HG02623 (cell line): ENCODE results near the gene SMPD3.

Experiments used
- ATAC-seq: cut with Tn5 transposase; IDR thresholded peaks from one replicate; pipeline ENCODE4 v1.9.1; 2021; ENCODE audit warnings: moderate library complexity; ENCODE audit not compliant: unreplicated experiment

Gene SMPD3

DNA sequence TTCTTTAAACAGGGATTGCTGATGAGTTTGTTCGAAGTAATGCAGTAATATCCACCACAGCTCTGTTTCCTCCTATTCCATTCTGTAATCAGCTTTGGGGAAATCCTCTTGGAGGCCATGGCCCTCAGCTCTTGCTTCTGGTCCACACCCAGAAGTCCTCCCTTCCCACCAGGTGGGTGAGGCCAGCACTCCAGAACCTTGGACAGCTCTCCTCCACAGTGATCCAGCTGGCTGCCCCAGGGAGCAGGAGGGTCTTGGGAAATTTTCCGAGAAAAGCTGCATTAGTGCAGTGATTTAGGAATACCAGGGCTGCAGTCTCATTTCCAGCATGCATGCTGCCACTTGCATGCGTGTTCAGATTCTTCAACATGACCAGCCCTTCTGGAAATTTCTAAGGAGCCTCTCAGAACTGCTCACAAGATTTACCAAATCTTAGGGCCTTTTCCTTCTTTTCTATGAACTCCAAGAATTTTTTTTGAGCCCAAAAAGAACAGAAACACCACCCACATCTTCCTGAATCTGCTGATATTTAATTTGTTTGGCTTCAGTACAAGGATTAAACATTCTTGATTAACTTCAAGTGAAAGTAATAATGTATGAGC lies 4.2 kb downstream of the SMPD3 start:
- no peak for ATAC-seq

DNA sequence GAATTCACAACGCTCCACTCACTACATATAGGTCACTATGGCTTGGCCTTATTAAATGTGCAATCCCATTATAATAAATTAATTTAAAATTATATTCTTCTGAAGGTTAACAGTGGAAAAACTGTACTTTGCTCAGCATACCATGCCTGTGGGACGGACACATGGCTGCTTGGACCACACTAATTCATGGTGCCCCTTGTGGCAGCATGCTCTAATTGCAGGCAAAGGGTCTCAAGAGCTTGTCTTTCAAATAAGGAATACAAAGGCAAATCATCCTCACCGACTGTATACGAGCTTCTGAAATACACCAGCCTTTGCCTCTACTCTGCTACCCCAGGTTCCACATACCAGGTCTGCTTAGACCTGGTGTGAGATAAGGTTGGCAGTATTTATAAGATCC lies 11.7 kb downstream of the SMPD3 start:
- ATAC-seq, result no peak

DNA sequence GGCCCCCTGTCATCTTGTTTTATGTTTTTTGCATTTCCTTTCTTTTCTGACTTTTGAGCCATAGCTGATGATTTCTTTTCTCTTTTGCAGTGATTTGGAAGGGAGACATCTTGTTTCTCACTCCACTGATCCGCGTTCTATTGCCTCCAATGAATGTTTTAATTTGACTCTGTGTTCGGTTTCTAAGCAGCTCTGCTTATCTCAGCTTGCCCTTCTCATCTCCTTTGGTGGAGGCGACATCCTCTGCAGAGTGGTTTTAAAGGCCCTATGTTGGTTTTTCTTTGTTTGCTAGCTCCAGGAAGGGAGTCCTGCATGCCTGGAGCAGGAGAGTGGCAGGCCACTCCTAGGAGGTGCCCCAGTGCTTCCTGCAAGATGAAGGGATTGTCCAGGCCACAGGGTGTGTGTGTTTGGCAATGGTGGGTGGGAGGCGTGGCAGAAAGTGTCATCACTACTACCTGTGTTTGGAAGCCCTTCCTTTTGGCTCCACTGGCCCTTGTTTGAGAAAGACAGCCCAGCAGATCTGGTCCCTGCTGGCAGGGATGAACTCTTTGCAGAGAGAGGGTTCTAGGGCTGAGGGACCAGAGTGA lies 13.6 kb downstream of the SMPD3 start:
- ATAC-seq, result no peak

DNA sequence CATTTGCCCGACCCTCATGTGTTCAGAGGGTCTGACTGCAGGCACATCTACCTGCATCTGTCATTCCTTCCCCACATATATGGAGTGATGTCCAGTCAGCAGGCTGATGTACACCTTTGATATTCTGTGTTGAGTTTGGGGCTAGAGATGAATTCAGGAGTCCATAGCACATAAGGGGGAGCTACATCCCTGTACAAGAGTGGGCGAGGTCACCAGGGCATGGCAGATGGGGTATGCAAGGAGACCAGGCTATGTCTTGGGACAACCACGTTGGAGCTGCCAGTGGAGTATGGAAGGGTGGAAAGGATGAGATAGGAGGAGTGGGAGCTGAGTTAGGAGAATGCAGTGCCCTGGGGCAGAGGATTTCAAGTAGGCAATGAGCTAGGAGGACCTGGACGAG lies 15.0 kb downstream of the SMPD3 start:
- no peak for ATAC-seq

DNA sequence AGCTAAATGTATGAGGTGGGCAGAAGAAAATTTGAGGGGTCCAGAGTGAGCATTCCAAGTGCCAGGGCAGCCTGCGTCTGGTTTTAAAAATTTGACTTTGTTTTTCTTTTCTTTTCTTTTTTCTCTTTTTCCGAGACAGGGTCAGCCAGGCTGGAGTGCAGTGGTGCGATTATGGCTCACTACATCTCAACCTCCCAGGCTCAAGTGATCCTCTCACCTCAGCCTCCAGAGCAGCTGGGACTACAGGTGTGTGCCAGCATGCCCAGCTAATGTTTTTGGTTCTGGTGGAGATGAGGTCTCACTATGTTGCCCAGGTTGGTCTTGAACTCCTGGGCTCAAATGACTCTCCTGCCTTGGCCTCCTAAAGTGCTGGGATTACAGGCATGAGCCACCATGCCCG lies 15.6 kb downstream of the SMPD3 start:
- ATAC-seq, result no peak

DNA sequence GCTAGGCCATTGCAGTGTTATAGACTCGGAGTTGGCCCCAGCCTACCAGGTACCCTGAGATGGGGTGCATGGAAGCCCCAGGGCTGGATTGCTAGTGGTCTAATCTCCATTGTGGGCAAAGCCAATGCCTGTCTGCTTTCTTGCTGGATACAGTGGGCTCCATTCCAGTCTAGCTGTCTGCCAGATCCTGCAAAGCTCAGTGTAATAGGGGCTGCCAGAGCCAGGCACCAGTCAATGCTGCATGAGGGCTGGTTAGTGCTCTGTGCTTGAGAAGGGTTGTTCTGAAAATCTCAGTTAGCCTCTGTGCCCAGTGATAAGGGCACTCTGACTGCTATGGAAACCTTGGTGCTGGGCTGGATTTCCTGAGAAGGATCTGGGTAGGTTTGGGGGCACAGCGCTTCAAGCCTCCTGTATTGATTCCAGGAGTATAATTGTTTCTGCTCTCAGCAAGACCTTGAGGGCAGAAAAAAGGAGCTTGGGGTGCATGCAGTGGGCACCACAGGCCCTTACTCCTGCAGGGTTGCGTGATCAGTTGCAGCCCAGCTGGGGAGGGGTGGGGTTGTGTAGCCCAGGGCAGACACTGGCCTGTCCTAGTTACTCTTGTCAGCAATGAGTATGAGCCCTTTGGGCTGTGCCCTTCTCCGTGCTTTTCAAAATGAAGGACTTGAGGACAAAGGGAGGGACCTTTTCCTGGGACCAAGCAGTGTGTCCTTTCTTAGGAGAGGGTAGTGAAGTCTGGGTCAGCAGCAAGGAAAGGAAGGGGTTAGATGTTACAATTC lies 19.0 kb downstream of the SMPD3 start:
- ATAC-seq, result no peak

DNA sequence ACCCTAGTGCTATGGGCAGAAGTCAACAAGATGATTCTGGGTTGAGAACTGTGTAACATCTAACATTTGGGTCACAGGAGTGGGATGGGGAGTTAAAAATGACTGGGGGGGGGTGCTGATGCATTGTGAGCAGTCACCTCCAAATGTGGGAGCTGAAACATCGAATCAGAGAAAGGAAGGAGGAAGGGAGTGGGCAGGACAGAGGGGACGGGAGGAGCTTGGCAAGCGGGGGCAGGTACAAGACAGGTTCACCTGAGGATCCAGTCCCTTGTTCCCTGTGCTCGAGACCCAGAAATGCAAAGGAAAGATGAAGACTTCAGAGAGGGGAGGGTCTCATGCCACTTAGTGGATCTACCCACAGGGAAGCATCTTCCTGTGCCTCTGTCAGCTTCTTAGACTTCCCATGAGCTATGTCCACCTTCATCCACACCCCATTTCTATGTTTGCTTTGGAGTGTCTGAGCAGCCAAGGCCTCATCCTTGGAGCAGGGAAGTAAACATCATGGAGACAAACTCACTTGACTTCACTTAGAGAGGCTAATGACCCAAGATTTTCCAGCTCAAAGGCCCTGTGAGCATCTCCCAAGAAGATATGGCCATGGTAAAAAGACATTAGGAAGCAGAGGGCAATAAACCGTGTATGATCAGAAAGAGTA lies 20.5 kb downstream of the SMPD3 start:
- no peak for ATAC-seq

DNA sequence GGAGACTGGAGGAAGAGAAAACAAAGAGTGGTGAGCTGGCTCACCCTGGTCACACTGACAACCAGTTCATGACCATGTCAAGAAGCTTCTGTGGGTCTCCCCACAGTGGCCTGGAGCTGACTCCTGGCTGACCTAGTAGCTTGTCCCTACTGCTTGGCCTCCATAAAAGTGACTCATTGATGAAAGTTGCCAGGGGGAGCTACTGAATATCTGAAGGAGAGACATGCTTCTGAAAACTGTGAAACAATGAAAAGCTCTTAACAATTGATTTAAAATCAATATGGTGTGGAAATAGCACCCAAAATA lies 22.0 kb downstream of the SMPD3 start:
- ATAC-seq, result no peak

DNA sequence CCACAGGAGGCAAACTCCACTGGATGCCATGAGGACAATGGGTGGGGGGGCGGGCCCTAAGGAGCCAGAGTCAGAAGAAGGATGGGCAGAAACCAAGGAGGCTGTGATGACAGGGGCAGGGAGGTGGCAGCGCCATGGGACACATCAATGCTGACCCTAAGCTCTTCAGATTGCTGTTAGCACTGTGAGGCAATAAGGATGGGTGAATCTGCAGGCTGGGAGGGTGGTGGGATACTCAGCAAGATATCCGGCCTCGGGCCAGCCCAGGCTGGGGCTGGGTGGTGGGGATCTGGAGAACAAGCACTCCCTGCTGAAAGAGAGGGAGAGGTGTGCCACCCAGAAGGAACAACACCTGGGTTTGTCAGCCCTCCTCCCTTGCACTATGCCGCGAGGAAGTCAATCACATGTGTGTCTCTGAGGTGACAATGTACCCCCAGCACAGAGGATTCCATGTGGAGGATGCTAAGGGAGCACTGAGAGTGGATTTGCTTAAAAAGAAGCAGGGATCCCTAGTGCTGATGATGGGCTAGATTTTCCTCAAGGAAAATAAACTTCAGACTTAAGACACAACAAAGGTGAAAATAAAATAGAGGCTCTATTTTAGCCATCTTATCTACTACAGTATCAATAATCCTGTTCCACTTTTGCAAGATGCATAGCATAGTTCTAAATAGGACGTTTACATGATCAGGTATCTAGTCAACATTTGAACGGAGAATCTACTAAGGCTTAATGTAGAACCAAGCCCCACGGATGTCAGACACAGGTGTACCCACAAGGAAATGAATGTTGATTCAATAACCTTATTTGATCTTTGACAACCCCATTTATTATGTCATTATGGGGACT lies 22.6 kb downstream of the SMPD3 start:
- no peak for ATAC-seq

DNA sequence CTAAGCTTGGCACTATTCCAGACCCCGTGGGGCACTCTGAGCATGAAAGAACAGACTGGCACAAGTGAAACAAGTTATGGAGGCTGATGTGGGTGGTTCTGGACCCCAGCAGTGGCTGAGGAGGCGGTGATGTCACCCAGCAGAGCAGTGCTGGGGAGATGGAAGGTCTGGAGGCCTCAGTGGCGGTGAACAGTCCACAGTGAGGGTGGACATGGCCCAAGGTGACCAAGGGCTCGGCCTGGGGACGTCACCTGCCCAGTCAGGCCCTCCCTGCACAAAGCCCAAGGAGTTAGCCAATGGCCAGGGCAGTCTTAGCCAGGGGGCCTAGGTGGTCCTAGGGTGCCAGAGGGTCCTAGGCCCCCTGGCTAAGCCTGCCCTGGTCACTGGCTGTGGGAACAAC lies 24.5 kb downstream of the SMPD3 start:
- no peak for ATAC-seq

DNA sequence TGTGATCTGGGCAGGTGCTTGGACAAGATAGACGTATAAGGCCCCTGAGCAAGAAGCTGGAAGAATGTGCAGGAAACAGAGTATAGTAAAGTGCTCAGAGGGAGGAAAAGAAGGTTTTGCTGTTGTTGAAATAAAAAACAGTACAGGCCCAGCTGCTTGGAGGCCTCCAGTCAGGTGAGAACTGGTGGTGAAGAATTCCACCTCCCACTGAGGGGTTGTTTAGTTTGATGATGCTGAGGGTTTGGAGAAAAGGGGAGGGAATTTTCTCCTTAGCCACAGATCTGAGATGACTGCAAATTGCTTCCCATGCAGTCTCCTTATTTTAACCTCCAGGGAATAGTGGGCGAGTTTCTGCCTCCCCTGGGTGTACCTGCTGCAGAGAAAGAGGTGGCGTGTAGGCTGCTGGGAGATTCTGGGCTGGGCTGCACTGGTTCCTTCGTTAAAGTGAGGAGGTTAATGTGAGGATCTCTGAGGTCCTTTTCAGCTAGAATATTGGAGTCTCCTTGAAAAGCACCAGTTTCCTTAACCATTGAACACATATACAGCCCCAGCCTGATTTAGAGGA lies 25.8 kb downstream of the SMPD3 start:
- no peak for ATAC-seq

DNA sequence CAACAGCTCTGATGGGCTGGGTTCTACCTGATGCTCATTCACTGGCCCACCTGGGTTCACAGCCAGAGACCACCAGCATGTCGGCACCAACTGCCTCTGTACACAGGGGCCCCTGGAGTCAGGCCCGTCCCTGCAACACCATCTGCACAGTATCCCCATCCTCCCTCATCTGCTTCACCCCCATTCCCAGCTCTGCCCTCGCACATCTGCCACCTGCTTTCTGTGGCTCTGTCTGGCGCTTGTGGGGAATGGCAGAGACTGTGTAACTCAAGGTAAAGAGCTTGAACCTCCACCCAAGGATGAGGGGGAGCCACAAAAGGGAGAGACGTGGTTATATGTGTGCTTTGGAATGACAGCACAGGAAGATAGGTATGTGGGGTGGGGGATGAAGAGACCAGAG lies 27.2 kb downstream of the SMPD3 start:
- no peak for ATAC-seq

DNA sequence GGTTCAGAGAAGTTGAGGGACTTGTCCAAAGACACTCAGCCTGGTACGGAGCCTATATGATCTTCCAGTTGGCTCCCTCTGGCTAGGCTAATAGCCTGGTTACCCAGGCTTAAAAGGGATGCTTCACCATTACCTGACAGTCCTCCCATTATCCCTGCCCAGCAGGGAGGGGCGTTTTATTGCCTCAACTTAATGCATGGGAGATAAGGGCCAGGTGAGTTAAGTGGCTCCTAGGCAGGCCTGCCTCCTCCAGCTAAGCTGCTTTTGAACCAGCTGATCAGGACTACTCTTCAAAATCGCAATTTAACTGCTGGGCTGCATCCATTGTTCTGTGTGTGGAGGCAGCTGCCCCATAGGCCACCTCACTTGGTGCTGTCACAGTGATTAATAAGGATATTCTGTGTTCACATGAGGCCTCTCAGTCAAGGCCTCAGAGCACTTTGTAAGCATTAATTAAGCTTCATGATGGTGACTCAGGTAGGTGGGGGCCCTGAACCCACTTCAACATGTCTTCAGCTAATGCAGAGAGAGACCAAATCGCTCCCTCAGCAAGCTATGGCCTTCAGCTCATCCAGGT lies 27.9 kb downstream of the SMPD3 start:
- ATAC-seq, result no peak

DNA sequence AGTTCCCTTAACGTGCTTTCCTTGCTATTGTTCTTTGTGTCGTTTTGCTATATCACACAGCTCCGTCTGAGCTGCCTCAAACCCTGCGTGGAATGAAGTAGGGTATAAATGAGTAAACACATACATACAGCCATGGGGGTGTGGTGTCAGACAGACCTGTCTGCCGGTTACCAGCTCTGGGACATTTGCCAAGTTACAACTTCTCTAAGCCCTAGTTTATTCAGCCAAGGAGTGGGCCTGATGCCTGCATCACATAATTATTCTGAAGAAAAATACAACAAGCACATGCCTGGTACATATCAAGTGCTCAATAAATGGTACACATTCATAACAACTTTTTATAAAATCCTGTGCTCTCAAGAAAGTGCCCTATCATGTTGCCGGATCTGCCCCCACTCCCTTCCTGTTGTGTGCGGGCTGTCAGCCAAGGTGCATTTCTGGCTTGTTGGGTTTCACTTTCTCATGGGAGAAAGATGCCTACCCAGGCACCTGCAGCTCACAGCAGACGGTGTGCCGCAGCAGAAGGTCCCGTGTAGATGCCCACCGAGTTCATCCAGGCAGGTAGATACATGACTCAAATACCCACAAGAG lies 30.5 kb downstream of the SMPD3 start:
- ATAC-seq, result peak; percentile 67

DNA sequence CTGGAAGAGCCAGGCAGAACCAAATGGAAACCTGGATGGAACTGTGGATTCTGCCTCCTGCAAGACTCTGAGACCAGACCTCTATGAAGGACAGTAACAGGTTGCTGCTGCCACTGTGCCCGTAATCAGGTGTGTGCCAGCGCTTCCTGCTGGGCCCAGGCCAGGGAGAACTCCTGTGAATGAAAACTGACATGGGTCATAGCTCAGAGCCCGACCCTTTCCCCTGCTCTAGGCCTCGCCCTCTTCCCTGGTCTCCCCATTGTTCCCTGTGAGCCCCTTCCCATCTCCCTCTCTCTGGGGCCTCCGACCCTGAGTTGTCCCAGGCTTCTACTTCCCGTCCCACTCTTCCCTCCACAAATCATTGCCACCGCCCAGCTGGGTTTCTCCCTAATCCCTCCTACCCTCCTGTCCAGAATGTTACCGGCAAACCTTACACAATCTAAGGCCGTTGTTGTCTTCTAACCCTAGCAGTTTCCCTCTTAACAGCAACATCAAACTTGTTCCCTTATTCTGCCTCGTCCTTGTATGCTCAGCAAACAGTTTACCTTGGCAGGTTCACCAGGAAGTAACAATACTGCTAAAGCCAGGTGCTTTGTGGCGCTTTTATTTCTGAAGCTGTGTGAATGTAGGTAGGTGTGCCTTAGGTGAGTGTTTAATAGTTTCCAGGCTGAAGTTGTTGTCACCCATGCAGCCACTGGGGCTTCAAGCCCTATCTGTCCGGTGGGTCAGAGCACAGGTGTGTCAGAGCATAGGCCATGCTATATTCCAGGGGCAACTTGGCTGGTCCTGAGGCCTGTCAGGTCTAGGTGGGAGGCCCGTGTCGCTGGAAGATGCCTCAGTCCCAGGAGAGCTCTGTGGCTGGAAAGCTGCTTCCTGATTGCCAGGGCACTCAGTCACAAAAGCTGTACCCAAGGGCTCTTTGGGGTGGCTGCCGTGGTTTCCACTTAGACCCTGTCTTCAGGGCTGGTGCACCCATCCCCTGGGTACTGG lies 32.0 kb downstream of the SMPD3 start:
- no peak for ATAC-seq

DNA sequence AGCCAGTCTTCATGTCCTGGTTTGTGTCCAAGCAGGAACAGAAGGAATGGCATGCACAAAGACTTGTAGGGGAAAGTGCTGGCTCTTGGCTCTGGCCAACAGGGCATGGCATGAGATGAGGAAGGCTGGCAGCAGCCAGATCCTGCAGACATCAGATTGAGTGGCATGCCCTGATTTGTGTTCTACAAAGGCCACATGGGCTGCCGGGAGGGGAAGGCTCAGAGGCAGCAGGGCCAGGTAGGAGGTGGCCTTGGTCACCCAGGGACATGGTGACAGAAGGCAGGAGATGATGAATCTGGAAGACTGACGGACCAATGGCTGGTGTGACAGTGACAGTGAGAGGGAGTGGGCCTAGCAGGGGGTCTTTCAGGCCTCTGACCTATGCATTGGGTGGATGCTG lies 33.7 kb downstream of the SMPD3 start:
- no peak for ATAC-seq

DNA sequence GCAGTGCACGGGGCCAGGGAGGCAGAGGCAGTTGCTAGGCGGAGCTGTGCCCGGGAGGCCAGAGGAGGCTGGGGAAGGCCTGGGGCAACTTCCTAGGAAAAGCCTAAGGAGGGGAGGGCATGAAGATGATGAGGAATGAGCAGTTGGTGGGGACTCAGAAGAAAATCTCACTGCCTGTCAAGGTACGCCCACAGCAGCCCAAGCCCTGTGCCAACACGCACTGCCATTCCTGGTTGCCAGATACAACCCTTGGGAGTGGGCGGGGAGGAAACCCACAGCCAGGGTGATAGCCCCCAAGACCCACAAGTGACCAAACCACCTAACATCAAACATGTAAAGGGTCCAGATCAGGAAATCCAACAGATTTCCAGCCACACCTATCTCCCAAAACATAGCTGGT lies 36.2 kb downstream of the SMPD3 start:
- no peak for ATAC-seq

DNA sequence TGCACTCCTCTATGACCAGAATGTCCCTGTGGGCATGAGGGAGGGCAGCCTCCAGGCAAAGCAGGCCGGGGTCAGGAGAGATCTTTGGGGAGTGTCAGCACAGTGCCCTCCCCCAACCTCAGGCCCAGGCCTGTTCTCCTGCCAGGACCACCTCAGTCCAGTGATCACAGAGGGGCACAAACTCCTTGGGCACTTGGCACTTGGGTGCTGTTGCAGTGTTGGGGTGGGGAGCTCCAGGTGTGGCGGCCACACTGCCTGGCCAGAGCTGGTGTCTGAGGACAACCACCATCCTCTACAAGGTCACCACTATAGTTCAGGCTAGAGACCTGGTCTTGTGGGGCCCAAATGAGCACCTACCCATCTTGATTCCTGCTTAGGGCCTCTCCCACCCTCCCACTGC lies 37.2 kb downstream of the SMPD3 start:
- ATAC-seq, result no peak

DNA sequence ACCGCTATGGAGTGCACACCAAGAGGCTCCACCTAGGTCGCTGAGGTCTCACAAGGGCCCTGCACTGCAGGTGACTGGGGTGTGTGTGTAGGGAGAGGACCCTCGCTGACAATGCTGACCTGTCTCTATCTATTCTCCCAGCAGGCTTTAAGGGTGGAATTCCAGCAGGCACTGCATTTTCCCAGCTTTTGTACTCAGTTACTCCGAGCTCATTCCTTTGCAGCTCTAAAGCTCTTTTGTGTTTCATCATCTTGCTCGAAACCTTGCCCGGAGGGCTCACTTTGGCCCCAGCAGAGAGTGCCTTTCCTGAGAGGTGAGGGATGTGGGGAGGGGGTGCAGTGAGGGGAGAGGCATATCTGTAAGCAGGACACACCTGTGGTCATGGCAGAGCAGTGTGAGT lies 39.3 kb downstream of the SMPD3 start:
- ATAC-seq, result no peak
